Embryonic facial prominence (tissue), 1 donor: ENCODE data around the gene SDCCAG8.

Experiments
- DNase-seq: peaks from one replicate; pipeline ENCODE4 v3.0.0-alpha.2; 2016; ENCODE audit errors: extremely low spot score

Gene SDCCAG8

GRCh38 chr1:243390162-243390791 is 134.4 kb downstream of the SDCCAG8 start:
- no peak for DNase-seq

GRCh38 chr1:243391355-243391754 is 135.5 kb downstream of the SDCCAG8 start:
- DNase-seq: no peak

- no peak for DNase-seq
Observed at GRCh38 chr1:243393096-243393495, 137.3 kb downstream of the SDCCAG8 start.

- no peak for DNase-seq
Observed at GRCh38 chr1:243394066-243394465, 138.2 kb downstream of the SDCCAG8 start.

- no peak for DNase-seq
Observed at GRCh38 chr1:243394601-243395464, 139.0 kb downstream of the SDCCAG8 start.

- no peak for DNase-seq
Observed at GRCh38 chr1:243396424-243396823, 140.6 kb downstream of the SDCCAG8 start.

- DNase-seq: no peak
Observed at GRCh38 chr1:243396876-243397275, 141.0 kb downstream of the SDCCAG8 start.

- DNase-seq: no peak
Observed at GRCh38 chr1:243397613-243398321, 141.9 kb downstream of the SDCCAG8 start.

GRCh38 chr1:243399561-243400155 is 143.8 kb downstream of the SDCCAG8 start:
- DNase-seq: no peak

GRCh38 chr1:243402868-243403267 is 147.0 kb downstream of the SDCCAG8 start:
- DNase-seq: no peak

- DNase-seq: no peak
Observed at GRCh38 chr1:243406424-243406823, 150.6 kb downstream of the SDCCAG8 start.

- DNase-seq: no peak
Observed at GRCh38 chr1:243407284-243408018, 151.6 kb downstream of the SDCCAG8 start.

GRCh38 chr1:243408479-243408878 is 152.6 kb downstream of the SDCCAG8 start:
- no peak for DNase-seq

- DNase-seq: no peak
Observed at GRCh38 chr1:243409284-243409683, 153.4 kb downstream of the SDCCAG8 start.

- no peak for DNase-seq
Observed at GRCh38 chr1:243411472-243411871, 155.6 kb downstream of the SDCCAG8 start.

GRCh38 chr1:243413431-243414151 is 157.8 kb downstream of the SDCCAG8 start:
- no peak for DNase-seq

GRCh38 chr1:243414152-243414494 is 158.3 kb downstream of the SDCCAG8 start:
- no peak for DNase-seq

GRCh38 chr1:243415663-243416408 is 160.0 kb downstream of the SDCCAG8 start:
- DNase-seq: no peak

GRCh38 chr1:243416495-243416894 is 160.7 kb downstream of the SDCCAG8 start:
- DNase-seq: no peak
